ENCODE results near the gene CD109.

DNA sequence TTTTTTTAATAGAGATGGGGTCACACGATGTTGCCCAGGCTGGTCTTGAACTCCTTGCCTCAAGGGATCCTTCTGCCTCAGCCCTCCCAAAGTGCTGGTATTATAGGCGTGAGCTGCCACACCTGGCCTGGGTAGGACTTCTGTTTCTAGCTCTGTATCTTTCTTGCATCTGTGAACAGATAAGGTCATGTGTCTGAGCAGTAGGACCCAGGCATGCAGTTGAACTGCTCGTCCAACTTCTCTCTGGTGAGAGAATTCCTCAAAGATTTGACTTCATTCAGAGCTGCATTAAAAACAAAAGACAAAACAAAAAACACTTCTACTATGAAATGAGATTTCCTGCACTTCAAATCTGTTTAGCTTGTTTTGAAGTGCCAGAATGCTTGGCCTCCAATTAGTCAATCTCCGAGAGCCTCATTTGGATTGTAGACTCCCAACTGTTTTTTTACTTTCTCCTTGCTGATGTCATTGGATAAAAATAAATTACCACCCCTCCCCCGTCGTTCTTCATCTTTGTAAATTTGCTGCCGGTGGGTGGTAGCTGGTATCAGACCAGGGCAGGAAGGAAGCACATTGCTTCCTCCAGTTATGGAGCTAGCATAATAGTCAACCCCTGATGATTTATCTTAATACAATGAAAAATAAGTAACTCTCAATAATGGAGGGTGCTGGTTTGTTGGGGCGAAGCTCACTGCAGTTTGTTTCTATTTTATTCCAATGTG, 17.6 kb downstream of the CD109 start:
- TF ChIP-seq, protein P1, sequence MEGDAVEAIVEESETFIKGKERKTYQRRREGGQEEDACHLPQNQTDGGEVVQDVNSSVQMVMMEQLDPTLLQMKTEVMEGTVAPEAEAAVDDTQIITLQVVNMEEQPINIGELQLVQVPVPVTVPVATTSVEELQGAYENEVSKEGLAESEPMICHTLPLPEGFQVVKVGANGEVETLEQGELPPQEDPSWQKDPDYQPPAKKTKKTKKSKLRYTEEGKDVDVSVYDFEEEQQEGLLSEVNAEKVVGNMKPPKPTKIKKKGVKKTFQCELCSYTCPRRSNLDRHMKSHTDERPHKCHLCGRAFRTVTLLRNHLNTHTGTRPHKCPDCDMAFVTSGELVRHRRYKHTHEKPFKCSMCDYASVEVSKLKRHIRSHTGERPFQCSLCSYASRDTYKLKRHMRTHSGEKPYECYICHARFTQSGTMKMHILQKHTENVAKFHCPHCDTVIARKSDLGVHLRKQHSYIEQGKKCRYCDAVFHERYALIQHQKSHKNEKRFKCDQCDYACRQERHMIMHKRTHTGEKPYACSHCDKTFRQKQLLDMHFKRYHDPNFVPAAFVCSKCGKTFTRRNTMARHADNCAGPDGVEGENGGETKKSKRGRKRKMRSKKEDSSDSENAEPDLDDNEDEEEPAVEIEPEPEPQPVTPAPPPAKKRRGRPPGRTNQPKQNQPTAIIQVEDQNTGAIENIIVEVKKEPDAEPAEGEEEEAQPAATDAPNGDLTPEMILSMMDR (IDR thresholded peaks at IDR 0.05 in 4 of 5, conservative IDR thresholded peaks at IDR 0.05 in 1 of 5), result no peak
- no peak for TF ChIP-seq POLR2A (IDR thresholded peaks at IDR 0.05)

Data from gastrocnemius medialis (tissue), 4 donors.